HK-2 (cell line): Measurements from ENCODE around the gene LRIG3.
"Not testable (repeated sequence)": the region's sequence is repeated elsewhere in the genome, so short reads cannot be mapped to it uniquely, and the experiment has no call there.

ENCODE experiments used
- DNase-seq: peaks from one replicate; pipeline ENCODE4 v3.0.0-alpha.2; 2018; ENCODE audit not compliant: unreplicated experiment

LRIG3 gene, protein sequence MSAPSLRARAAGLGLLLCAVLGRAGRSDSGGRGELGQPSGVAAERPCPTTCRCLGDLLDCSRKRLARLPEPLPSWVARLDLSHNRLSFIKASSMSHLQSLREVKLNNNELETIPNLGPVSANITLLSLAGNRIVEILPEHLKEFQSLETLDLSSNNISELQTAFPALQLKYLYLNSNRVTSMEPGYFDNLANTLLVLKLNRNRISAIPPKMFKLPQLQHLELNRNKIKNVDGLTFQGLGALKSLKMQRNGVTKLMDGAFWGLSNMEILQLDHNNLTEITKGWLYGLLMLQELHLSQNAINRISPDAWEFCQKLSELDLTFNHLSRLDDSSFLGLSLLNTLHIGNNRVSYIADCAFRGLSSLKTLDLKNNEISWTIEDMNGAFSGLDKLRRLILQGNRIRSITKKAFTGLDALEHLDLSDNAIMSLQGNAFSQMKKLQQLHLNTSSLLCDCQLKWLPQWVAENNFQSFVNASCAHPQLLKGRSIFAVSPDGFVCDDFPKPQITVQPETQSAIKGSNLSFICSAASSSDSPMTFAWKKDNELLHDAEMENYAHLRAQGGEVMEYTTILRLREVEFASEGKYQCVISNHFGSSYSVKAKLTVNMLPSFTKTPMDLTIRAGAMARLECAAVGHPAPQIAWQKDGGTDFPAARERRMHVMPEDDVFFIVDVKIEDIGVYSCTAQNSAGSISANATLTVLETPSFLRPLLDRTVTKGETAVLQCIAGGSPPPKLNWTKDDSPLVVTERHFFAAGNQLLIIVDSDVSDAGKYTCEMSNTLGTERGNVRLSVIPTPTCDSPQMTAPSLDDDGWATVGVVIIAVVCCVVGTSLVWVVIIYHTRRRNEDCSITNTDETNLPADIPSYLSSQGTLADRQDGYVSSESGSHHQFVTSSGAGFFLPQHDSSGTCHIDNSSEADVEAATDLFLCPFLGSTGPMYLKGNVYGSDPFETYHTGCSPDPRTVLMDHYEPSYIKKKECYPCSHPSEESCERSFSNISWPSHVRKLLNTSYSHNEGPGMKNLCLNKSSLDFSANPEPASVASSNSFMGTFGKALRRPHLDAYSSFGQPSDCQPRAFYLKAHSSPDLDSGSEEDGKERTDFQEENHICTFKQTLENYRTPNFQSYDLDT

DNA sequence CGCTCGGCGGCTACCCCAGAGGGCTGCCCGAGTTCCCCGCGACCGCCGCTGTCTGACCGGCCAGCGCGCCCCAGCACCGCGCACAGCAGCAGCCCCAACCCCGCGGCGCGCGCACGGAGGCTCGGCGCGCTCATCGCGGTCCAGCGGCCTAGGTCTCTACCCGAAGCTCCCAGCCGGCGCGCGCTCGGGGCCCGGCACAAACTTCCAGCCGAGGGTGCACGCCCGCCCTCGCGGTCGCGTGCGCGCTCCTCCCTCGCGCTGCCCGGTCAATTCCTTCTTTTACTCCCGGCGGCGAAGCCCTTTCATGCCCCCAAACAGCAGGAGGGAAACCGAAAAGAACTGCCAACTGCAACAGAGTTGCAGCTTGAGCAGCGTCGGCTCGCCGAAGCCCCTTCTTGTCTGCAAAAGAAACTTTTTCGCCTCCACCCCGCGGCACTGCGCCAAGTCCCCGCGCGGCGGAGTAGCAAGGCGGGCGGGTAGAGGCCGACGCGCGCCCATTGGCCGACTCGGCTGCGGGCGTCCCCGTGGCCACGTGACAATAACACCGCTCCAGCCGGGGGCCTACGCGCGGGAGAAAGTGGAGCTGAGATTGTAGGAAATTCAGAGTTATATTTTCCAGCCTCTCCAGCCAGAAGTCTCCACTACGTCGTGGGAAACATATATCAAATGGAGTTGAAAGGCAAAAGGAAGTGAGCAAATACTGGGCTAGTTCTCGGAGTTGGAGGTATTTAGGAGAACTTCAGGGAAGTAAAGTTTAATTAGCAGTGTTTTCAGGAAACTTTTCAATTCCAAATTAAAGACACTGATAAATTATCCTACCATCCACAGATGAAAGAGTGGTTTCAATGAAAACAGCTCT, at the start of gene LRIG3:
LRIG3 (minus strand) TSS at position 403 of the 859 bp plus-strand sequence; CDS start at position 134, 269 bp downstream.
- DNase-seq = peak; percentile 87

DNA sequence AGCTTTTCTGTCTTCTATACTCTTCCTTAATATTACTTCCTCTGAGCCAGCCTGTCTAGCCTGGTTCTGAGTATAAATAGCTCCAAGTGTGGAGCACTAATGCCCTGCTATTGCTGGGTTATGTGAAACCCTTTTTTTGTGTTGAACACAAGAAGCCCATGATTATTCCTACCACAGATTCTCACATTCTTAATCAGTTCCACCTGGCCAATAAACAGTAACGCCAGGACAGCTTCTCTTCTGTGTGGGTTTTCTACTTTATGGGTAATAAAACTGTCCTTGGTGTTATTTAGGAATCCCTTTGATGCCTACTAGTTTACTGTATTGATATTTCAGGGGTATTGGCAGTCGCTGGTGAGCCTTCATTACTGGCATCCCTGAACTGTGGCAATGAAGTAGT, 48.9 kb upstream of the LRIG3 start:
- no peak for DNase-seq

DNA sequence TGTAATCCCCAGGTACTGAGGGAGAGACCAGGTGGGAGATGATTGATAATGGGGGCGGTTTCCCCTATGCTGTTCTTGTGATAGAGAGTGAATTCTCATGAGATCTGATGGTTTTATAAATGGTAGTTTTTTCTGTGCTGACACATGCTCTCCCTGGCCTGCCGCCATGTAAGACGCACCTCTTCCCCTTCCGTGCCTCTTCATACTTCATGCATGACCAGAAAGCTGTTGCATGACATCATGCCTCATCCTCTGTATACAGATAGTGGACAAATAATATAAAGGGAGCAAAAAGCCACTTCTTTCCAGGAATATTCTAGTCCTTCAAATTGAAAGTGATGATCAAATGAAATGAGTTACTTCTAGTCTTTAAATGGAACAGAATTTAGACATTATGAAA, 47.3 kb upstream of the LRIG3 start:
- DNase-seq = peak; percentile 4

DNA sequence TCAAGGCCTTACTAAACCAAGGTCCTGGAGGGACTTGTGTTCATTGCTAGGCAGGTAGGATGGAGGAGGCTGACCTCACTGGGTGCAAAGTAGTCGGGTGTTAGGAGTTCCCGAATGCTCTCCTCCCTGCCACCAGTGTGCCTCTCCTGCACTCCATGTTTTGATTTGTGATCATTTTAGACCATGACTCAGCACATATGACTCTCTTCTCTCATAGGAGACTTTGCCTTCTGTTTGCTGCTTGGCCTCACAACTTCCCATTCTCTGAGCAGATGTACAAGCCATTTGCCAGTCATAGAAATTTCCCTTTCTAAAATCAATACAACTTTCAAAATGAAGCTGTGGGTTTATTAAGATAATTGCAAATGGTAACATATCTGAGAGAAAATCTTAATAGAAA, 46.6 kb upstream of the LRIG3 start:
- no peak for DNase-seq

DNA sequence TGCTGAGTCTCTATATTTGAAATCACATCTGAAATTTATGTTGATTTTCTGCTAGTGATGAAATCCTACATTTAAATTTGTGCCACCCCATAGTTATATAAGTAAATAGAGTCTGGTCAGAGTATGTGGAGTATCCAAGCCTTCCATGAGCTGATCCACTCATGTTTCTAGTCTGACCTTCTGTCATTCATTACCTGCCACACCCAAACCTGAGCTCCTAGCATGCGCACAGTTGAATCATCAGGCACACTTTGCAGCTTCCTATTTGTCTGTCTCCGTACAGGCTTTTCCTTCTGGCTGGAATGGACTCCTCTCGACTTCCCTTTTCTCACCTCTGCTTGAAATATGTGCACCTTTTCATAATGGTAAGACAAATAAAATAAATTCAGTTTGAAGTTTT, 45.3 kb upstream of the LRIG3 start:
- no peak for DNase-seq

DNA sequence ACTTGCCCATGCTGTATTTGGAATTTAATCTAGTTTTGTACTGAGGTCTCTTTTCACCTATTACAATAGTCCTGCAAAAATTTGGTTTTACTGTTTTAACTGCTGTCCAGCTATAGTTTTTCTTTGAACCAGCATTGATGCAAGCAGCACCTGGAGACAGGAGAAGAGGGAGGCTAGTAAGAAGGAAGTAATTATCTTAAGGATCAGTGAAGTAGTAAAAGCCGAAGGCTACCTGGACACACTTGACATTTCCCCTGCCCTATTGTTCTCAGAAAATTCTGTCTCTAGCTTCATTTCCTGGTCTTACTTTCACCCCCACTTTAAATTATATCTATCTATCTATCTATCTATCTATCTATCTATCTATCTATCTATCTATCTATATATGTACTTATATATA, 43.5 kb upstream of the LRIG3 start:
- no peak for DNase-seq

DNA sequence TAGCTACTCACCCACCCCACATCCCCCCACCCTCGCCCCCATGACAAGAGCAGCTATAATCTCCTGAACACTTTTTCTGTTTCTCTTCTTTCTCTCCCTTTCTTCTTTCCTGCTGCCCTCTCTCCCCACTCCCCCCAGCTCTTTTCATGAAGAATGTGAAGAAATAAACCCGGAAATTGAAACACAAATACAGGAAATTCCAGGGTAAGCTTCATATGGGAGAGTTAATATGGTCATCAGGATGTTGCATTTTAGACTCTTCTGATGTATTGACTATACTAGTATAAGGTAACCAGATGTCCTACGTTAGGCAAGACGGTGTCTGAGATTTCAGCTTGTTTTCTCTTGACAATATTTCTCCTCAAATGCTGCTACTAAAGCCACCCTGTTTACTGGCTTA, 41.6 kb upstream of the LRIG3 start:
- no peak for DNase-seq

DNA sequence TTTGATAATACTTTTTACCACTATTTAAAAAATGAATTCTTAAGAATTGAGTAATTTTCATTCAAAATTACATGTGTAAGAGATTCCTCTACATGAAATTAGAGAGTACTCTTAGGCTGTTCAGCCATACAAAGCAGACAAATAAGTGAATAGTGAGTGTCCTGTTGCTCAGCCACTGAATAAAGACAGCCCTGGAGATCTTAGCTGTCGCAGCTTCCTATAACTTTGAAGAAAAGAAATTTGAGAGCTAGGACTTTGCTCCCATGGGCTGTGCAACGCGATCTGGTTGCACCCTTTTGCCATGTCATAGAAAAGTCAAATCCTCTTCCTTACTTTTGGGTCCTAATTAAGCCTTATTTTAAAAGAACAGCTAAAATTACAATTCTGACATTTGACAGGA, 40.9 kb upstream of the LRIG3 start:
- no peak for DNase-seq

DNA sequence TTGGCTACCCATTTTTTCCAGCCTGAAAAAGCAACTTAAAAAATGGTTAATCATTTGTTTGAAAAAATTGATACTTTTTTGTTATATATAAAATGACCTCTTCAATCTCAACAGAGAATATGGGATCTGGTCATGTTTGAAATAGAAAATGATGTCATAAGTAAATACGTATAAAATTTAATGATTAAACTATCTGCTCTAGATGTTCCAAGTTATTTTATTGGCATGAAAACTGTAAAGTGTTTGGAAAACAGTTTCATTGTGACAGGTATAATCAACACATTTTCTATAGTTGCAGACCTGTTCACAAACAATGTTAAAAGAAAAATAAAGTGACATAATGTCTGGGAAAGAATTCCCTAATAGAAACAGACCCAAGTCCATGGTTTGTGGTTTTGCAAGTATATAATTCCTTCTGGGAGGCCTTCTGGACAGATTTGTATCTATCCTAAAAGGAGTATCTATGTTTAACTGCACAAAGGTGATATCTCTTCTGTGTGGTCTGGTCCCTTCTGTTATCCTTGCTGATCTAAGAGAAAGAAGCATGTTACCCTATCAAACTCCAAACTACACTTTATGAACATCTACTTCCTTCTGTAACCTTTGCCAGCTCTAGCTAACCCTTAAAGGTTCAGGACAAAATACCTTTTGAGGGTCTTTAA, 39.5 kb upstream of the LRIG3 start:
- no peak for DNase-seq

DNA sequence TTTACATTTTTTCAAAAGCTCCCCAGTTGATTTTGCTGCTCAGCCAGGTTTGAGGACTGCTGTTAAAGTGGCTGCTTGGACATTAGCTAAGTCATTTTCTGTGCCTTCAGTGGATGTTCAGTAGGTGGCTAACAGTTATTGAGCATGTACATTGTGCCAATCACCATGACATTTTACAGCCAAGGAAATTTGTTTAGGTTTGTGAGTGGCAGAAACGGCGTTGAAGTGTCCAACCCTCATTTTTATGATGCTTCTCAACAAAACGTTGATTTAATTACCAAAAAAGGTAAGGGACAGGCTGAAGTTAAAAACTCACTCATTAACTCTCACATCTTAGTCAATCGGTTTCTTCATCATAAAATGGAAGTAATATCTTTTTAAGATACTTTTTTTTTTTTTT, 37.0 kb upstream of the LRIG3 start:
- DNase-seq = no peak

DNA sequence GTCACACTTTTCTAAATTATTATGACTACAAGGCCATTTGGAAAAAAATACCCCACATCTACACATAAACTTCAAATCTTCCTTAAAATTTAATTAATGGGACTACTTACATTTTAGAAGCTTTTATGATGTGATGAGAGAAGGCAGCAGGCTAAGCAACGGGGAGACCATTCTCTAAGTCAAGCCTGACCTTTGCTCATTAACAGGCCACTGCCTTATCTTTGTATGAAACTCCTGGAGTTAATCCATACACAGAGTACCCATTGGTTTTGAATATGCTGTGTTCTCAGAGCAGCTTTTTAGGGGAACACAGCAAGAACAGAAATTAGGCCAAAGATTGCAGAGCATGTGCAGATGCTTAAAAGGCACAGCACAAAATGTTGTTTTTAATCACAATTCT, 35.5 kb upstream of the LRIG3 start:
- DNase-seq = no peak

DNA sequence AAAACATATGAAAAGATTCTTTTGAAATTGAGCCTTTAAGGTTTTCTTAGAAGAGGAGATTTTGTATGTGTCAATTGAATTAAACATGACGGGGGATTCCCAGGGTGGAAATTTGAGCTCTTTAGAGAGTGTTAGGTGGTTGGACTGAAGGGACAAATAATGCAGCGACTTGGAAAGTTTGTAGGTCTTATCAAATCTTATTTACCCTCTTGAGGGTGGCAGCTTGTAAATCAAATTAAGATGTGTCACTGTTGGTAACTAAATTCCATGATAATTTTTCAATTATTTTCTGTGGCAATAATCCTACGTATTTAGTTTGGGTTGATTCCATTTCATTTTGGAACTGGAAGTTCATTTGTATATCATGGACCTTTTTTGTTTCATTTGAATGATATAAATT, 33.7 kb upstream of the LRIG3 start:
- no peak for DNase-seq

DNA sequence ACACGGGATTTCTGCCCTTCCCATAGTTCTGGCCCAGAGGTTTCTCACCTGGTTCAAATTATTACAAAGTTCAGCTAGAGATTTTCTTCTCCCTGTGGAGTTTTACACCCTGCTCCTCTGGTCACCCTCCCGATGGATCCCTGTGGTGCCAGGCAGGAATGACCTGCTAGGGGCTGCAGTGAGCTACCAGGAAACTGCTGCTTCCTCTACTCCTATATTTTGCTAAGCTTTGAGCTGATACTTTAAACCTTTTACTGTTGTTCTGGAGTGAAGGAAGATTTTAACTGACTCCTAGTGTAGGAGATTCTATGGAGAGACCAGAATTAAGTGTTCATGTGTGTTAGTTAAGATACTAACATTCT, 30.4 kb upstream of the LRIG3 start:
- no peak for DNase-seq

DNA sequence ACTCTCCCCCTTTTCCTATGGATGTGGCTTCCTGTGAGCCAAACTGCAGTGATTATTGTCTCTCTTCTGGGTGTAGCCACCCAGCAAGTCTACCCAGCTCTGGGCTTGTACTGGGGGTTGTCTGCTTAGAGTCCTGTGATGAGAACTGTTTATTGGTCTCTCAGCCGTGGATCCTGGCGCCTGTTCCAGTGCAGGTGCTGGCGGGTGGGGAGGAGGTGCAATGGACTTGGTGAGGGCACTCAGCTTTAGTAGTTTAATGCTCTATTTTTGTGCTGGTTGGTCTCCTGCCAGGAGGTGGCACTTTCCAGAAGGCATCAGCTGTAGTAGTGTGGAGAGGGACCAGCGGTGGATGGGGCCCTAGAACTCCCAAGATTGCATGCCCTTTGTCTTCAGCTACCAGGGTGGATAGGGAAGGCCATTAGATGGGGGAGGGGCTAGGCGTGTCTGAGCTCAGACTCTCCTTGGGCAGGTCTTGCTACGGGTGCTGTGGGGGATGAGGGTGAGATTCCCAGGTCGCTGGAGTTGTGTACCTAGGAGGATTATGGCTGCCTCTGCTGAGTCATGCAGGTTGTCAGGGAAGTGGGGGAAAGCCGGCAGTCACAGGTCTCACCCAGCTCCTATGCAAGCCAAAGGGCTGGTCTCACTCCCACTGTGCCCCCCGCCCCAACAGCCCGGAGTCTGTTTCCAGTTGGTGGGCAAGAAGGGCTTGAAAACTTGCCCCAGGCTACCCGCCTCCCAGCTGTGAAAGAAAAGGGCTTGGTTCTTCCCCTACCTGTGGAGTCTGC, 29.8 kb upstream of the LRIG3 start:
- DNase-seq = not testable (repeated sequence)

DNA sequence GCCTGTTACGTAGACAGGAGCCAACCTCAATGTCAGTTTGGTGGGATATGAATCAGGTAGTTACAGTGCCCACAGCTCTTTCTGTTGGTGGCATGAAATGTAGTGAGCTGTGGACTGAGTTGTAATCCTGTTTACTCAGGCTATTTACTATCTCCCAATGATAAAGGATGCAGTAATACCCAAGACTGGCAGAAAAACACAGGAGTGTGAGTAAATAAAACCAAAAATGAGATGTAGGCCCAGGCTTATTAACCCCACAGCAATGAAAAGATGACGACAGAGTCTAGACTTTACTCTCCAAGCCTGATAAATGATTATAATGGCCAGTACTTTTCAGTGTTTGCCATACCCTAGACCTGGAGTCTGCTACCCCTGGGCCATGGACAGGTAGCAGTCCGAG, 22.8 kb upstream of the LRIG3 start:
- no peak for DNase-seq

DNA sequence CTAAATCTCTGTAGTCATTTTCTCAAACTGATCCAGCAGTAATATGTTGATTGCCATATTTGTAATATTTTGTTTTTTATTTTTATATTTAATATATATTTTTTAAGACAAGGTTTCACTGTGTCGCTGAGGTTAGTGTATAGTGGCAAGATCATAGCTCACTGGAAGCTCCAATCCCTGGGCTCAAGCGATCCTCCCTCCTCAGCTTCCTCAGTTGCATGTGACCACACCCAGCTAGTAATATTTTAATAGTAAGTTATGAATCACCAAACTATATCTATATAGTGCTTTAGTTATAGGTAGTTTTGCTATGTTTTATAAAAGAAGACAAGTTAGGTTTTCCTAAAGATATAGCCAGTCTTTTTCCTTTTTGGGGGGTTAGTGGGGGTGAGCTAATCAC, 22.0 kb upstream of the LRIG3 start:
- DNase-seq = no peak

DNA sequence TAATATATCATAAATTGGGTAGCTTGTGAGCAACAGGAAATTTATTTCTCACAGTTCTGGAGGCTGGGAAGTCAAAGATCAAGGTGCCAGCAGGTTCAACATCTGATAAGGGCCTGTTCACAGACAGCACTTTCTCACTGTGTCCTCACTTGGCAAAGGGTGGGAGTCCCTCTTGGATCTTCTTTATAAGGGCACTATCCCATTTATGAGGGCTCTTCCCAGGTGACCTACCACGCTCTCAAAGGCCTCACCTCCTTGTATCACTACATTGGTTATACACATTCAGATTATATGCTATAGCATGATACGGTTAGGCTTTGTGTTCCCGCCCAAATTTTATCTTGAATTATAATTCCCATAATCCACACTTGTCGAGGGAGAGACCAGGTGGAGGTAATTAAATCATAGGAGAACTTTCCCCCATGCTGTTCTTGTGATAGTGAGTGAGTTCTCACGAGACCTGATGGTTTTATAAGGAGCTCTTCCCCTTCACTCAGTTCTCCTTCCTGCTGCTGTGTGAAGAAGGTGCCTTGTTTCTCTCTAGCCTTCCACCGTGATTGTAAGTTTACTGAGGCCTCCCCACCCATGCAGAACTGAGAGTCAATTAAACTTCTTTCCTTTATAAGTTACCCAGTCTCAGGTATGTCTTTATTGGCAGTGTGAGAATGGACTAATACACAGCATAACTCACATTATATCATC, 19.2 kb upstream of the LRIG3 start:
- no peak for DNase-seq

DNA sequence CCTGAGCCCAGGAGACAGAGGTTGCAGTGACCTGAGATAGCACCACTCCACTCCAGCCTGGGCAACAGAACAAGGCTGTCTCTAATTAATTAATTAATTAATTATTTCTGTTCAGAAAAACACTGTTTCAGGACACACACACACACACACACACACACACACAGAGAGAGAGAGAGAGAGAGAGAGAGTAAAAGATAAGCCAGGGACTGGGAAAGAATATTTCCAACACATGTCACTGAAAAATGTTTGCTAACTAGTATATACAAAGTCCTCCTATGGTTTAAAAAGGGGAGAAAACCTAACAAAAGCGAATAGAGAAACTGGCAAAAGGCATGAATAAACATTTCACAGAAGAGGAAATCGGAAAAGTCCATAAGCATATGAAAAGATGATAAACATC, 18.1 kb upstream of the LRIG3 start:
- DNase-seq = no peak

DNA sequence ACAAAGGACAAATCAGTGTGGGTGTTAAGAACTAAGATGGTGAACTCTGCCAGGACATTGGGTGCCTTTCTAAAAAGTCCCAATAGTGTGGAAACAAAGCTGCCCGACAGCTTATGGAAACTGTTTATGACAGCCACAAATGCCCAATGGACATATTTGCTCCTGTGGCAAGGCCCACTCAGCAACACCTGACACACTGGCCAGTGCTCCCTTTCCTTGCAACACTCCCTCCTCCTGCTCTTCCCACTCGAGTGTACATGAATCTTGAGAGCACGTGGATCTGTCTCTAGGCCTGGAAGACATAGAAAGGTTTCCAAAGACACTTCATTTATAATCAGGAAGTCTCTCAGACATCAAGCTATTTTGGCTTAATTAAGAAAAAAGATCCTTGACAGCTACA, 14.2 kb upstream of the LRIG3 start:
- no peak for DNase-seq
